GM23338 (cell line): ENCODE measurements around the gene TMEM88. TPM values are rescaled to one million over a fixed set of nuclear protein-coding genes. Genes with fewer than 3 reads are reported as not detected.

Experiments used
- ATAC-seq: fragments of 200-7000 bp; cut with Tn5 transposase; 3 replicates; pipeline ENCODE4 v1.9.1; 2020
- DNase-seq: peaks from one replicate; pipeline ENCODE4 v3.0.0-alpha.2; 2015; ENCODE audit warnings: low spot score
- H2AFZ ChIP-seq: fragments of 200-600 bp; sonication (generic); 2 replicates; pipeline ENCODE4 v1.8.0; 2016; ENCODE audit warnings: antibody characterized with exemption, mild to moderate bottlenecking, moderate library complexity
- H3F3A ChIP-seq: fragments of 200-600 bp; sonication (generic); replicated peaks from 2 replicates; pipeline ENCODE4 v1.8.0; 2017; ENCODE audit warnings: antibody characterized with exemption, mixed run types, low read depth
- H3K27ac ChIP-seq: fragments of 200-600 bp; sonication (generic); 2 replicates; pipeline ENCODE4 v1.6.1; 2016; ENCODE audit warnings: low read depth
- H3K27me3 ChIP-seq: fragments of 200-600 bp; sonication (generic); 2 replicates; pipeline ENCODE4 v1.8.0; 2016; ENCODE audit warnings: mild to moderate bottlenecking, mixed run types, moderate library complexity; ENCODE audit not compliant: insufficient read depth
- H3K36me3 ChIP-seq: fragments of 200-600 bp; sonication (generic); 2 replicates; pipeline ENCODE4 v1.8.0; 2016; ENCODE audit warnings: mild to moderate bottlenecking; ENCODE audit not compliant: insufficient read depth
- H3K4me1 ChIP-seq: fragments of 200-600 bp; sonication (generic); 2 replicates; pipeline ENCODE4 v1.8.0; 2016; ENCODE audit warnings: mild to moderate bottlenecking, moderate library complexity; ENCODE audit not compliant: insufficient read depth
- H3K4me2 ChIP-seq: fragments of 200-600 bp; sonication (generic); 2 replicates; pipeline ENCODE4 v1.7.1; 2017; ENCODE audit warnings: mixed run types
- H3K4me3 ChIP-seq: fragments of 200-600 bp; sonication (generic); 2 replicates; pipeline ENCODE4 v1.6.1; 2016; ENCODE audit warnings: mixed run types
- H3K79me2 ChIP-seq: fragments of 200-600 bp; sonication (generic); replicated peaks from 2 replicates; pipeline ENCODE4 v1.8.0; 2017; ENCODE audit warnings: mild to moderate bottlenecking; ENCODE audit not compliant: insufficient read depth
- H3K9me2 ChIP-seq: fragments of 200-600 bp; sonication (generic); 2 replicates; pipeline ENCODE4 v1.8.0; 2017; ENCODE audit not compliant: insufficient read depth
- H4K20me1 ChIP-seq: fragments of 200-600 bp; sonication (generic); replicated peaks from 2 replicates; pipeline ENCODE4 v1.8.0; 2017; ENCODE audit warnings: mild to moderate bottlenecking; ENCODE audit not compliant: insufficient read depth
- H3K27ac Mint-ChIP-seq: 2 replicates; pipeline ENCODE4 v1.8.0; 2020; ENCODE audit warnings: inconsistent platforms, mild to moderate bottlenecking, moderate library complexity, mixed read lengths
- H3K27me3 Mint-ChIP-seq: 3 replicates; pipeline ENCODE4 v1.8.0; 2022; ENCODE audit warnings: low read depth, mild to moderate bottlenecking, moderate library complexity, mixed read lengths, inconsistent platforms; ENCODE audit not compliant: insufficient read depth, poor library complexity
- H3K36me3 Mint-ChIP-seq: 3 replicates; pipeline ENCODE4 v1.8.0; 2021; ENCODE audit warnings: low read depth, mild to moderate bottlenecking, inconsistent platforms, moderate library complexity, mixed read lengths
- H3K4me1 Mint-ChIP-seq: 3 replicates; pipeline ENCODE4 v1.8.0; 2020; ENCODE audit warnings: mild to moderate bottlenecking, inconsistent platforms, mixed read lengths
- H3K4me3 Mint-ChIP-seq: 3 replicates; pipeline ENCODE4 v1.8.0; 2021; ENCODE audit warnings: moderate library complexity, mild to moderate bottlenecking, inconsistent platforms, mixed read lengths
- H3K9me3 Mint-ChIP-seq: 3 replicates; pipeline ENCODE4 v1.8.0; 2020; ENCODE audit warnings: moderate library complexity, mild to moderate bottlenecking, inconsistent platforms, mixed read lengths
- EZH2phosphoT487 ChIP-seq: fragments of 200-600 bp; sonication (generic); IDR thresholded peaks from one replicate; pipeline ENCODE4 v1.8.1; 2018; ENCODE audit warnings: antibody characterized with exemption; ENCODE audit not compliant: unreplicated experiment
- STAT1 ChIP-seq: IDR thresholded peaks from one replicate; pipeline ENCODE4 v1.6.1; 2016; ENCODE audit warnings: antibody characterized with exemption; ENCODE audit not compliant: unreplicated experiment
- ZNF331 ChIP-seq: fragments of 250-450 bp; sonication (Bioruptor Pico); IDR thresholded peaks from 2 replicates; pipeline ENCODE4 v1.5.0; 2020; ENCODE audit warnings: low read depth, mild to moderate bottlenecking, moderate library complexity
- ZNF462 ChIP-seq: fragments of 250-450 bp; sonication (Bioruptor Pico); IDR thresholded peaks from 2 replicates; pipeline ENCODE4 v1.5.0; 2020; ENCODE audit warnings: mild to moderate bottlenecking, moderate library complexity
- polyA plus RNA-seq: library from polyadenylated mRNA; unstranded; fragments of >200 nt; fragmentation: Nextera tagmentation; extraction: Ambion mirVana; gene quantifications from 2 replicates; pipeline ENCODE4 v1.2.1, GENCODE V29; 2016
- total RNA-seq: library from RNA; depleted of rRNA; stranded (reverse); fragments of >200 nt; shearing (Covaris generic); gene quantifications from 2 replicates; pipeline ENCODE4 v1.2.3, GENCODE V29; 2014

TMEM88 gene
- total and polyA plus RNA-seq, 2 experiments from 2014 or later, result 0.58 to 0.97 TPM

- no peak for TF ChIP-seq ZNF462 (CRISPR knock-in tag)
- no peak for TF ChIP-seq EZH2phosphoT487
- TF ChIP-seq STAT1, result no peak
Observed at GRCh38 chr17:7806587-7806986, 48.3 kb upstream of the TMEM88 start (continued).

DNA sequence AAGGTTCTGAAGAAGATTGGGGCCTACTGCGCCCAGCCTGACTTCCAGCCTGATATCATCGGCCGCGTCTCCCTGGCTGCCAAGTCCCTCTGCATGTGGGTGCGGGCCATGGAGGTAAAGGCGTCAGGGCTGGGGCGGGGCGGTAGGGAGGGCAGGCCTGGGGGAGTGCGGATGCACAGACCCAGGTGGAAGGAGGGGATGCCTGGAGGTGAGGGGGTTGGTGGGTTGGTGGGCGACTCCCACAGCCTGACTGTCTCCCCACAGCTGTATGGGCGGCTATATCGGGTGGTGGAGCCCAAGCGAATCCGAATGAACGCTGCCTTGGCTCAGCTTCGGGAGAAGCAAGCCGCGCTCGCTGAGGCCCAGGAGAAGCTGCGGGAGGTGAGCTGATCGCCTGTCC is 47.7 kb upstream of the TMEM88 start:
- TF ChIP-seq ZNF331 (CRISPR knock-in tag), result no peak
- no peak overlapping the region for H3K4me3 Mint-ChIP-seq
- no peaks in the 10 kb centered on the region for H3K36me3 Mint-ChIP-seq
- Histone ChIP-seq H3K27ac (no peak overlapping the region), H2AFZ (no peak overlapping the region), H3K9me2 (no peaks in the 10 kb centered on the region), H3K4me1 (no peaks in the 10 kb centered on the region), H3K4me2 (no peak overlapping the region), H3K4me3 (no peak overlapping the region), H3K27me3 (no peaks in the 10 kb centered on the region), H4K20me1 (no peaks in the 10 kb centered on the region), H3K79me2 (no peaks in the 10 kb centered on the region), H3K36me3 (no peaks in the 10 kb centered on the region), H3F3A (no peaks in the 10 kb centered on the region)
- no peak for DNase-seq
- no peaks in the 10 kb centered on the region; the same call in 2 of the 3 replicates for H3K9me3 Mint-ChIP-seq
- no peaks in the 10 kb centered on the region; the same call in 2 of the 3 replicates for H3K4me1 Mint-ChIP-seq
- ATAC-seq, result no peak
- peaks cover 11% of the 10 kb centered on the region for H3K27me3 Mint-ChIP-seq
- no peak overlapping the region for H3K27ac Mint-ChIP-seq
